Thyroid gland (tissue), 4 donors: ENCODE results near the gene PDGFB. TPM values are rescaled to one million over a fixed set of nuclear protein-coding genes. Genes with fewer than 3 reads are reported as not detected.

Experiments
- DNase-seq, 2 donors: peaks; one replicate each; pipeline ENCODE4 v3.0.0-alpha.2; 2019
- H3K27ac ChIP-seq, 3 donors: fragments of 200-600 bp; sonication (generic); 1 replicate in 2 of 3; 2 replicates in 1 of 3; pipeline ENCODE4 v1.5.1; 2016 to 2019; ENCODE audit warnings: mild to moderate bottlenecking in 1 of 3, moderate library complexity in 1 of 3
- H3K27me3 ChIP-seq: fragments of 200-600 bp; sonication (generic); one replicate; pipeline ENCODE4 v1.5.1; 2019
- H3K36me3 ChIP-seq, 2 donors: fragments of 200-600 bp; sonication (generic); one replicate each; pipeline ENCODE4 v1.5.1; 2016 to 2019
- H3K4me1 ChIP-seq, 2 donors: fragments of 200-600 bp; sonication (generic); one replicate each; pipeline ENCODE4 v1.5.1; 2017 to 2019
- H3K4me3 ChIP-seq, 3 donors: fragments of 200-600 bp; sonication (generic); replicated peaks in 1 of 3; 1 replicate in 2 of 3; 2 replicates in 1 of 3; pipeline ENCODE4 v1.5.1; 2016; ENCODE audit warnings: mild to moderate bottlenecking in 1 of 3
- H3K9me3 ChIP-seq: fragments of 200-600 bp; sonication (generic); one replicate; pipeline ENCODE4 v1.5.1; 2017
- POLR2A ChIP-seq, 2 donors: fragments of 450-650 bp; IDR thresholded peaks; one replicate each; pipeline ENCODE4 v1.6.1; 2017; ENCODE audit warnings: antibody characterized with exemption in 2 of 2, mild to moderate bottlenecking in 2 of 2, moderate library complexity in 1 of 2
- WGBS, 2 donors: methylation state at CpG; one replicate each; pipeline ENCODE4 v1.1.5; 2017; 5-methylcytosine and 5-hydroxymethylcytosine counted together
- intact Hi-C: fragments of 100-400 bp; cut with DNase I; formaldehyde crosslinking; loops from one replicate; pipeline ENCODE4 v1.15.1; 2023
- total RNA-seq, 4 donors: library from RNA; depleted of rRNA; stranded (reverse); fragments of >200 nt; gene quantifications; one replicate each; pipeline ENCODE4 v1.2.3, GENCODE V29; 2016
- TF ChIP-seq, protein P1 (sequence below), 6 experiments: fragments of 200-600 bp in 3 of 6; fragments of 450-650 bp in 3 of 6; sonication (generic) in 3 of 6; IDR thresholded peaks; one replicate each; pipeline ENCODE4 v1.5.1; 2016 to 2019; ENCODE audit warnings: antibody characterized with exemption in 6 of 6, mild to moderate bottlenecking in 2 of 6, inconsistent platforms in 1 of 6, moderate library complexity in 1 of 6

Gene PDGFB
- total RNA-seq, 4 donors from 2014 or later = 3.6 to 10.5 (median 3.9) TPM

DNA sequence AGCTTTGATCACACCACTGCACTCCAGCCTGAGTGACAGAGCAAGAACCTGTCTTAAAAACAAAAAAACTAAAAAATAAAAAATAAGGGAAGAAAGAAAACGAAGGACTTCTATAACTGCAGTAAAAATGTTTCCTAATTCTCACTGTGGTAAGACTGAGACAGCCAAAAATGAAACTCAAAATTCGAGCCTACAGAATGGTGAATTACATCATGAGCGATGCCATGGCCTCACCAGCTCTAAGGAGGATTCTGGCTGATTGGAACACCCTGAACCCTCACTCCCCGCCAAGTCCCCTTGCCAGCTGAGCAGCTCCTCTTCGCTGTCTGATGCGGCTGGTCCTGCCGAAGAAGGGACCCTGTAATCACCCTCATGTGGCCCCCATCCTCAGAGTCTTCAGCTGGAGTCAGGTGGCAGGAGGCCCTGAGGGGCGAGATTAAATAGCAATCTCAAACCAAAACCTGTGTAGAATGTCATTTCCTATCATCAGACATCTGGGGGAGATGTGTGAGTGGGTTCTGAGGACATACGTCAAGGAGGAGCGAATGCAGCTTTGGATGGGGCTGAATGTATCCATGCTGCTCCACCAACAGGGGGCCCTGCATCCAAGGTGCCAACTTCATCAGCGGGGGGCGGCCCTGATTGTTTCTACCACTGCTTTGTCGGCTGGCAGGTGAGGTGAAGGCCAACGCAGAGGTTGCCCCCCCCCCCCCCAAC lies 29.2 kb downstream of the PDGFB start:
- no peak for TF ChIP-seq POLR2A (IDR thresholded peaks at IDR 0.05)
- TF ChIP-seq, protein P1, sequence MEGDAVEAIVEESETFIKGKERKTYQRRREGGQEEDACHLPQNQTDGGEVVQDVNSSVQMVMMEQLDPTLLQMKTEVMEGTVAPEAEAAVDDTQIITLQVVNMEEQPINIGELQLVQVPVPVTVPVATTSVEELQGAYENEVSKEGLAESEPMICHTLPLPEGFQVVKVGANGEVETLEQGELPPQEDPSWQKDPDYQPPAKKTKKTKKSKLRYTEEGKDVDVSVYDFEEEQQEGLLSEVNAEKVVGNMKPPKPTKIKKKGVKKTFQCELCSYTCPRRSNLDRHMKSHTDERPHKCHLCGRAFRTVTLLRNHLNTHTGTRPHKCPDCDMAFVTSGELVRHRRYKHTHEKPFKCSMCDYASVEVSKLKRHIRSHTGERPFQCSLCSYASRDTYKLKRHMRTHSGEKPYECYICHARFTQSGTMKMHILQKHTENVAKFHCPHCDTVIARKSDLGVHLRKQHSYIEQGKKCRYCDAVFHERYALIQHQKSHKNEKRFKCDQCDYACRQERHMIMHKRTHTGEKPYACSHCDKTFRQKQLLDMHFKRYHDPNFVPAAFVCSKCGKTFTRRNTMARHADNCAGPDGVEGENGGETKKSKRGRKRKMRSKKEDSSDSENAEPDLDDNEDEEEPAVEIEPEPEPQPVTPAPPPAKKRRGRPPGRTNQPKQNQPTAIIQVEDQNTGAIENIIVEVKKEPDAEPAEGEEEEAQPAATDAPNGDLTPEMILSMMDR (IDR thresholded peaks at IDR 0.05) = peak in 1 of 6 experiments; percentile 18
- no peak overlapping the region for H3K4me3 ChIP-seq
- H3K27me3 ChIP-seq = no peaks in the 10 kb centered on the region
- H3K36me3 ChIP-seq = no peaks in the 10 kb centered on the region
- peaks cover 11 to 18% of the 10 kb centered on the region in 2 donors for H3K4me1 ChIP-seq
- H3K9me3 ChIP-seq = peaks cover 3% of the 10 kb centered on the region
- H3K27ac ChIP-seq = no peak overlapping the region
- DNase-seq = no peak
- intact Hi-C loops = no loop called here
- WGBS, 2 donors = 74 to 82% methylated on average over 11 to 14 of the region's 14 CpGs

DNA sequence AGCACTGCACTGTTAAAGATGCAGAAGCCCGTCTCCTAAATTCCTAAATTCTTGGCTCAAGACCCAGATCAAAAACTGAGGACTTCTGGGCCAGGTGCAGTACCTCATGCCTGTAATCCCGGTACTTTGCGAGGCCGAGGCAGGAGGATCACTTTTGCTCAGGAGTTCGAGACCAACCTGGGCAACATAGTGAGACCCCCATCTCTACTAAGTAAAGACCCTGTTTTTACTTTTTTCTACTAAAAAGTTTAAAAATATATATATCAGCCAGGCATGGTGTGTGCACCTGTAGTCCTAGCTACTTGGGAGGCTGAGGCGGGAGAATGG lies 29.7 kb downstream of the PDGFB start:
- peaks cover 11 to 18% of the 10 kb centered on the region in 2 donors for H3K4me1 ChIP-seq
- TF ChIP-seq, protein P1 (IDR thresholded peaks at IDR 0.05) = no peak
- no peak for TF ChIP-seq POLR2A (IDR thresholded peaks at IDR 0.05)
- H3K27me3 ChIP-seq = no peaks in the 10 kb centered on the region
- peaks cover 3% of the 10 kb centered on the region for H3K9me3 ChIP-seq
- no peaks in the 10 kb centered on the region for H3K36me3 ChIP-seq
- H3K4me3 ChIP-seq = no peak overlapping the region
- no peak for DNase-seq
- intact Hi-C loops = no loop called here
- peak overlapping the region in 1 of 3 donors; percentile 60 for H3K27ac ChIP-seq
- WGBS, 2 donors = 52 to 62% methylated on average over 6 of the region's 6 CpGs

DNA sequence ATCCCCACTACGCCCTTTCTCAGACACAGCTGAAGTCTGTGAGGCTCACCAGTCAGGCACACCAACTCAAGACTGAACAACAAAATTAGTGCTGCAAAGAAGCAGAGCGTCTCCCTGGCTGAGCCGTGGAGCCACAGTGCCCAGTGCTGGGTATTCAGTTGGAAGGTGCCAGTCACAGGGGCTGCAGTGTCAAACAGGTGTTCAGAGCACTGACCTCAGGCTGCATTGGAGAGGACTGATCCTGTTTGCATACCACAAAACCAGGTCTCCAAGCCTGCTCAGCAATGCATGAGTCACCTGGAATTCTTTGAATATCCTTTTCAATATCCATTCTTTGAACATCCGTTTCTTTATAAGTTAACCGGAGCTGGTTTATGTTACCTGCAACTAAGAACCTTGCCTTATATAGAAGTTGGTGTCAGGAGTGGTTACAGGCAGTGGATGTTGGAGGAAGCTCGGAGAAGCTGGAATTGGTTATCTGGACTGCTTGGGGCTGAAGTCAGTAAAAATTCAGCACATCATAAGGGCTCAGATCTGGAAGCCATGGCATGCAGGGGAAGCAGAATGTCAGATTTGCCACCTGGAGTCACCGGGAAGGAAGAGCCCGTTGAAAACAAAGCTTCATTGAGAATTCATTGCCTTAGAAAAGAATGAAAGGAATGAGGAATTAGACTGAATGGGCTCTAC lies 30.3 kb downstream of the PDGFB start:
- Histone ChIP-seq H3K27ac (peak overlapping the region; percentile 60 to 70 (median 68)), H3K4me3 (no peak overlapping the region), H3K36me3 (no peaks in the 10 kb centered on the region), H3K9me3 (peaks cover 3% of the 10 kb centered on the region), H3K27me3 (no peaks in the 10 kb centered on the region), H3K4me1 (peaks cover 11 to 18% of the 10 kb centered on the region in 2 donors)
- TF ChIP-seq, protein P1 (IDR thresholded peaks at IDR 0.05) = no peak
- TF ChIP-seq POLR2A (IDR thresholded peaks at IDR 0.05) = no peak
- peak; percentile 47 to 73 for DNase-seq
- intact Hi-C loops = no loop called here
- 35 to 44% methylated on average over 6 to 8 of the region's 8 CpGs for WGBS, 2 donors

DNA sequence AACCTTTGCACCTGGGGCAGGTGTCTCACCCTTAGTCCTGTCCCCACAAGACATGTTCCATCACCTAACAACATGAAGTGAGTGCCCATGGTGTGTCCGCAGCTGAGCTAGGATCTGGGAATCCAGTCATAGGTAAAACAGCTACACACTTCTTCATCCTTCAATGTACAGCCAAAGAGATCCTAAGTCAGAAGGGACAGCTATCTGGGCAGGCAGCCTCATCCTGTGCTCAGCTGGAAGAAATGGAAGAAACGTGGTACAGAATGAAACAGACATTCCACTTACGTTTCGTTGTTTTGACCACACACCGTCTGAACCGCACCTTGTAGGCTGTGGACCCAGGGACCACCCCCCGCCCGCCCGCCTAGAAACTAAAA lies 30.8 kb downstream of the PDGFB start:
- WGBS, 2 donors = 65 to 74% methylated on average over 9 of the region's 9 CpGs
- Histone ChIP-seq H3K9me3 (peaks cover 3% of the 10 kb centered on the region), H3K27me3 (no peaks in the 10 kb centered on the region), H3K36me3 (no peaks in the 10 kb centered on the region), H3K4me1 (peaks cover 11 to 18% of the 10 kb centered on the region in 2 donors), H3K27ac (peak overlapping the region; percentile 31 to 68 (median 60)), H3K4me3 (no peak overlapping the region)
- TF ChIP-seq POLR2A (IDR thresholded peaks at IDR 0.05) = no peak
- TF ChIP-seq, protein P1 (IDR thresholded peaks at IDR 0.05) = no peak
- intact Hi-C loops = no loop called here
- DNase-seq = no peak
